NCI-H146 treated with DMSO at 0.1 percent for 48 hours (cell line): ENCODE measurements around the gene BPIFB6.
A peak's percentile ranks its signal among the peaks of the same experiment; 100 is the strongest.

ENCODE experiments used
- DNase-seq: peaks from one replicate; lab custom pipeline; 2025; ENCODE audit not compliant: unreplicated experiment; lab: John Stamatoyannopoulos, UW

The BPIFB6 gene

GRCh38 chr20:33000802-33001466 lies 30.5 kb upstream of the BPIFB6 start:
- no peak for DNase-seq

GRCh38 chr20:33002087-33002808 lies 29.2 kb upstream of the BPIFB6 start:
- DNase-seq: no peak

GRCh38 chr20:33004141-33004751 lies 27.2 kb upstream of the BPIFB6 start, which contains the start of gene SUN5:
TSS of gene SUN5 (minus strand) at chr20:33004433. CDS start at chr20:33004340, 93 bp downstream.
- no peak for DNase-seq

GRCh38 chr20:33005132-33005566 lies 26.3 kb upstream of the BPIFB6 start:
- DNase-seq: no peak

GRCh38 chr20:33005908-33006775 lies 25.3 kb upstream of the BPIFB6 start:
- DNase-seq: no peak

- no peak for DNase-seq
Measured at GRCh38 chr20:33006776-33007375, 24.6 kb upstream of the BPIFB6 start.

GRCh38 chr20:33007376-33008335 lies 23.8 kb upstream of the BPIFB6 start, which contains the start of gene BPIFB2:
TSS of gene BPIFB2 (plus strand) at chr20:33007704. CDS start at chr20:33008575, 871 bp downstream.
- DNase-seq: no peak

- no peak for DNase-seq
Measured at GRCh38 chr20:33008336-33009213, 22.9 kb upstream of the BPIFB6 start.

- peak; percentile 37 for DNase-seq
Measured at GRCh38 chr20:33009214-33010132, 22.0 kb upstream of the BPIFB6 start.

GRCh38 chr20:33010133-33010504 lies 21.3 kb upstream of the BPIFB6 start:
- no peak for DNase-seq

- DNase-seq: no peak
Measured at GRCh38 chr20:33010674-33011449, 20.6 kb upstream of the BPIFB6 start.

GRCh38 chr20:33012327-33013189 lies 18.9 kb upstream of the BPIFB6 start:
- DNase-seq: no peak

GRCh38 chr20:33013701-33014326 lies 17.6 kb upstream of the BPIFB6 start:
- DNase-seq: no peak

GRCh38 chr20:33014336-33015113 lies 16.9 kb upstream of the BPIFB6 start:
- no peak for DNase-seq

- no peak for DNase-seq
Measured at GRCh38 chr20:33015114-33015484, 16.3 kb upstream of the BPIFB6 start.
